ENCODE measurements around the gene NXPE1.

GRCh38 chr11:114594703-114595102 is 35.0 kb upstream of the NXPE1 start:
- TF ChIP-seq, protein P1, sequence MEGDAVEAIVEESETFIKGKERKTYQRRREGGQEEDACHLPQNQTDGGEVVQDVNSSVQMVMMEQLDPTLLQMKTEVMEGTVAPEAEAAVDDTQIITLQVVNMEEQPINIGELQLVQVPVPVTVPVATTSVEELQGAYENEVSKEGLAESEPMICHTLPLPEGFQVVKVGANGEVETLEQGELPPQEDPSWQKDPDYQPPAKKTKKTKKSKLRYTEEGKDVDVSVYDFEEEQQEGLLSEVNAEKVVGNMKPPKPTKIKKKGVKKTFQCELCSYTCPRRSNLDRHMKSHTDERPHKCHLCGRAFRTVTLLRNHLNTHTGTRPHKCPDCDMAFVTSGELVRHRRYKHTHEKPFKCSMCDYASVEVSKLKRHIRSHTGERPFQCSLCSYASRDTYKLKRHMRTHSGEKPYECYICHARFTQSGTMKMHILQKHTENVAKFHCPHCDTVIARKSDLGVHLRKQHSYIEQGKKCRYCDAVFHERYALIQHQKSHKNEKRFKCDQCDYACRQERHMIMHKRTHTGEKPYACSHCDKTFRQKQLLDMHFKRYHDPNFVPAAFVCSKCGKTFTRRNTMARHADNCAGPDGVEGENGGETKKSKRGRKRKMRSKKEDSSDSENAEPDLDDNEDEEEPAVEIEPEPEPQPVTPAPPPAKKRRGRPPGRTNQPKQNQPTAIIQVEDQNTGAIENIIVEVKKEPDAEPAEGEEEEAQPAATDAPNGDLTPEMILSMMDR (IDR thresholded peaks at IDR 0.05), result no peak
- no peak for TF ChIP-seq POLR2AphosphoS5 (IDR thresholded peaks at IDR 0.05)
- TF ChIP-seq POLR2A (IDR thresholded peaks at IDR 0.05), result no peak
